Articular chondrocyte of knee joint (primary cell): ENCODE data around the gene RRAS. TPM values are rescaled to one million over a fixed set of nuclear protein-coding genes. Genes with fewer than 3 reads are reported as not detected.

Experiments
- small RNA-seq: library from RNA; depleted of rRNA; stranded (forward); fragments of <200 nt; gene quantifications from one replicate; pipeline ENCODE3, GENCODE V24; 2012
- total RNA-seq: library from RNA; depleted of rRNA; stranded (reverse); fragments of >200 nt; gene quantifications from 2 replicates; pipeline ENCODE4 v1.2.3, GENCODE V29; 2012

Gene RRAS
- total RNA-seq: 28.4 and 38.3 TPM in 2 replicates

GRCh38 chr19:49640113-49640898 is at the start of gene RRAS:
RRAS (minus strand) TSS chr19:49640143; CDS start chr19:49640098, 45 bp downstream.

GRCh38 chr19:49689133-49690078 is 49.5 kb upstream of the RRAS start, which contains the start of gene ADM5:
ADM5 (plus strand) TSS chr19:49689594; CDS start chr19:49689838, 244 bp downstream.

GRCh38 chr19:49677231-49677900 is 37.4 kb upstream of the RRAS start, which contains the start of gene PRMT1:
PRMT1 (plus strand) TSS chr19:49677271; CDS start chr19:49677281, 10 bp downstream.

GRCh38 chr19:49665351-49666119 is 25.6 kb upstream of the RRAS start, which contains the start of the genes BCL2L12 and IRF3:
BCL2L12 (plus strand) TSS chr19:49665933; CDS start chr19:49666693, 760 bp downstream.
IRF3 (minus strand) TSS chr19:49665857; CDS start chr19:49664838, 1,019 bp downstream.

GRCh38 chr19:49641688-49642491 is 1.9 kb upstream of the RRAS start, which contains the start of gene SCAF1:
SCAF1 (plus strand) TSS chr19:49642209; CDS start chr19:49645027, 2,818 bp downstream.

GRCh38 chr19:49590971-49591730 is 48.8 kb downstream of the RRAS start, which contains the start of gene PRR12:
PRR12 (plus strand) TSS chr19:49591182; CDS start chr19:49591655, 473 bp downstream.

Small RNA genes lying within 50 kb of the gene (small RNA-seq; reads per million reads assigned to genes)
- not detected for gene MIR5088

Other genes with a start within 250 kb of the RRAS start
- gene PTH2, start 216.7 kb downstream of the RRAS start, total RNA-seq: not detected in 2 replicates
- gene GFY, start 214.8 kb downstream of the RRAS start, total RNA-seq: not detected in 2 replicates
- under 0.01 TPM in 1 of 2 replicates, not detected in the other for gene SLC17A7, start 198.6 kb downstream of the RRAS start, total RNA-seq
- 59.1 and 62.8 TPM in 2 replicates for gene PIH1D1, start 188.3 kb downstream of the RRAS start, total RNA-seq
- gene ALDH16A1, start 186.9 kb downstream of the RRAS start, total RNA-seq: 19.7 and 22.1 TPM in 2 replicates
- 5.0 and 5.2 TPM in 2 replicates for gene FLT3LG, start 165.9 kb downstream of the RRAS start, total RNA-seq
- 1,376 and 2,288 TPM in 2 replicates for gene RPL13A, start 152.5 kb downstream of the RRAS start, total RNA-seq
- 2,902 and 3,041 TPM in 2 replicates for gene RPS11, start 143.7 kb downstream of the RRAS start, total RNA-seq
- 50.0 and 52.4 TPM in 2 replicates for gene FCGRT, start 127.5 kb downstream of the RRAS start, total RNA-seq
- 221 and 248 TPM in 2 replicates for gene RCN3, start 112.1 kb downstream of the RRAS start, total RNA-seq
- 45.3 and 50.4 TPM in 2 replicates for gene NOSIP, start 59.6 kb downstream of the RRAS start, total RNA-seq
- 0.22 and 0.26 TPM in 2 replicates for gene PRRG2, start 58.8 kb downstream of the RRAS start, total RNA-seq
- gene PRR12, start 49.0 kb downstream of the RRAS start, total RNA-seq: 2.8 and 6.1 TPM in 2 replicates
- gene SCAF1, start 2.1 kb upstream of the RRAS start, total RNA-seq: 13.1 and 15.2 TPM in 2 replicates
- 22.5 and 25.0 TPM in 2 replicates for gene IRF3, start 25.7 kb upstream of the RRAS start, total RNA-seq
- gene BCL2L12, start 25.8 kb upstream of the RRAS start, total RNA-seq: 3.5 and 5.2 TPM in 2 replicates
- gene PRMT1, start 37.1 kb upstream of the RRAS start, total RNA-seq: 106 and 127 TPM in 2 replicates
- gene ADM5, start 49.5 kb upstream of the RRAS start, total RNA-seq: 0.32 and 0.39 TPM in 2 replicates
- gene CPT1C, start 51.0 kb upstream of the RRAS start, total RNA-seq: 16.8 and 21.6 TPM in 2 replicates
- gene TSKS, start 123.2 kb upstream of the RRAS start, total RNA-seq: 0.13 and 0.32 TPM in 2 replicates
- 91.9 and 94.0 TPM in 2 replicates for gene AP2A1, start 126.9 kb upstream of the RRAS start, total RNA-seq
- gene FUZ, start 173.1 kb upstream of the RRAS start, total RNA-seq: 11.8 and 15.2 TPM in 2 replicates
- gene MED25, start 178.1 kb upstream of the RRAS start, total RNA-seq: 18.8 and 21.6 TPM in 2 replicates
- 37.2 and 42.2 TPM in 2 replicates for gene PTOV1, start 211.0 kb upstream of the RRAS start, total RNA-seq
- gene PNKP, start 227.4 kb upstream of the RRAS start, total RNA-seq: 28.5 and 32.5 TPM in 2 replicates
- 10.9 and 14.0 TPM in 2 replicates for gene AKT1S1, start 237.2 kb upstream of the RRAS start, total RNA-seq
- 10.6 and 14.2 TPM in 2 replicates for gene TBC1D17, start 237.6 kb upstream of the RRAS start, total RNA-seq